ENCODE results near the gene BCAS3.

Gene BCAS3

GRCh38 chr17:60676758-60677307 lies 818 bp upstream of the BCAS3 start:
- DNase-seq: no peak

DNA sequence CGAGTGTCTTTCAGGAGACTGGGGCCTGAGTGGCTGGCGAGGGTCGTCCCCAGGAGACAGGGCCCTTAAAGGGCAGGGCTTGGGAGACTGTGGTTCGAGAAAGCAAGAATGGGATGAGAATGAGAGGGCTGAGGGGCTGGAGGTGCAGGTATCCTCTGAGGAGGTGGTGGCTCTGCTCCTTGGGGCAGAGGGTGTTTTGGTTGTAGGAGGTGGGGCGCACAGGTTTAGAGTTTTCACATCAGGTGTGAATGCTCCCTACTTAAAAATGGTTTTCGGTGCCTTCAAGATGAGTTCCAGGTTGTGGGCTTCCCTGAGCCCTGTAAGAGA lies 430 bp downstream of the BCAS3 start:
- DNase-seq: no peak

DNA sequence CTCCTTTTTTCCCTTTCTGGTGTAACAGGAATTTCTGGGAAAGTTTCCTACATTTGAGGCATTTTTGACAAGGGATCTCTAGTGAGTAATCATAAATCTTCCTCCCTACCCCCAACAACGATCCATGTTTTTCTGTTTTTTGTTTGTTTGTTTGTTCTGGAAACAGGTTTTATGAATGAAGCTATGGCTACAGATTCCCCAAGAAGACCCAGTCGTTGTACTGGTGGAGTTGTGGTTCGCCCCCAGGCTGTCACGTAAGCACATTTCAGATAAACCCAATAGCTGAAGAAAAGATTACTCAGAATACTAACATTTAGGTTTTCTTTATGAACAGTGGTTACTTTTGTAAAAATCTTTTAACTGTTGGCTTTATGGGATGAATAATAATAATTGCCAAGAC lies 1.6 kb downstream of the BCAS3 start:
- DNase-seq: no peak

GRCh38 chr17:60680754-60681153 lies 3.1 kb downstream of the BCAS3 start:
- DNase-seq: no peak

- no peak for DNase-seq
Observed at GRCh38 chr17:60685437-60685836, 7.8 kb downstream of the BCAS3 start.

GRCh38 chr17:60695960-60696359 lies 18.3 kb downstream of the BCAS3 start:
- DNase-seq: no peak

DNA sequence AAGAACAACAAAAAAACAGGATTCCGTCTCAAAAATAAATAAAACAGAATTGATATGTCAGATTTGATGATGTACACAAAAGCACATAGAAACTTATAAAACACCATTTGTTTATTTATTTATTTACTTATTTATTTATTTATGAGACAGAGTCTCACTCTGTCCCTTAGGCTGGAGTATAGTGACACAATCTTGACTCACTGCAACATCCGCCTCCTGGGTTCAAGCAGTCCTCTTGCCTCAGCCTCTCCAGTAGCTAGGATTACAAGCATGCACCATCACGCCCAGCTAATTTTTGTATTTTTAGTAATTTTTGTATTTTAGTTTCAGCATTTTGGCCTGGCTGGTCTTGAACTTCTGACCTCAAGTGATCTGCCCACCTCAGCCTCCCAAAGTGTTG lies 21.4 kb downstream of the BCAS3 start:
- DNase-seq: no peak

- no peak for DNase-seq
Observed at GRCh38 chr17:60704170-60704569, 26.5 kb downstream of the BCAS3 start.

GRCh38 chr17:60712675-60713074 lies 35.0 kb downstream of the BCAS3 start:
- no peak for DNase-seq

- no peak for DNase-seq
Observed at GRCh38 chr17:60713608-60714007, 36.0 kb downstream of the BCAS3 start.

DNA sequence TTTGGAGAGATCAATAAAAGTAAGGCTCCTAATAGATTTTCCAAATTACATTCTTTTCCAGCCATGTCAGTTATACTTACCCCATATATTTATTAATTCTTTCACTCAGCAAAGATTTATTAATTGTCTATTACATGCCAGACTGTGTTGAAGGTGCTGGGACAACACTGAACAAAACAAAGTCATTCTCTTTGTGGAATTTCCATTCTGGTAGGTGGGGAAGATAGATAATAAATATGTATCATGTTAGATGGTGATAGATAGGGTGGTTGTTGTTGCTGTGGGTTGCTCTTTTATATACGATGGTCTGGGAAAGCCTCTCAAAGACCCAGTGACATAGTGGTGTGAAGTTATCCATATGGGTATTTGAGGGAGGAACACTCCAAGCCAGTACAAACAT lies 39.1 kb downstream of the BCAS3 start:
- no peak for DNase-seq

DNA sequence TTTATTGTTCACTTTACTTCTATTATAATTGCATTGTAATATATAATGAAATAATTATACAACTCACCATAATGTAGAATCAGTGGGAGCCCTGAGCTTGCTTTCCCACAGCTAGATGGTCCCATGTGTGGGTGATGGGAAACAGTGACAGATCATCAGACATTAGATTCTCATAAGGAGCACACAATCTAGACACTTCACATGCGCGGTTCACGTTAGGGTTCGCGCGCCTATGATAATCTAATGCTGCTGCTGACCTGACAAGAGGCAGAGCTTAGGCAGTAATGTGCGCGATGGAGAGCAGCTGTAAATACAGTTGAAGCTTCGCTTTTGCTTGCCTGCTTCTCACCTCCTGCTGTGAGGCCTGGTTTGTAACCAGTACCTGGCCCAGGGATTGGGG lies 40.2 kb downstream of the BCAS3 start:
- DNase-seq: no peak

DNA sequence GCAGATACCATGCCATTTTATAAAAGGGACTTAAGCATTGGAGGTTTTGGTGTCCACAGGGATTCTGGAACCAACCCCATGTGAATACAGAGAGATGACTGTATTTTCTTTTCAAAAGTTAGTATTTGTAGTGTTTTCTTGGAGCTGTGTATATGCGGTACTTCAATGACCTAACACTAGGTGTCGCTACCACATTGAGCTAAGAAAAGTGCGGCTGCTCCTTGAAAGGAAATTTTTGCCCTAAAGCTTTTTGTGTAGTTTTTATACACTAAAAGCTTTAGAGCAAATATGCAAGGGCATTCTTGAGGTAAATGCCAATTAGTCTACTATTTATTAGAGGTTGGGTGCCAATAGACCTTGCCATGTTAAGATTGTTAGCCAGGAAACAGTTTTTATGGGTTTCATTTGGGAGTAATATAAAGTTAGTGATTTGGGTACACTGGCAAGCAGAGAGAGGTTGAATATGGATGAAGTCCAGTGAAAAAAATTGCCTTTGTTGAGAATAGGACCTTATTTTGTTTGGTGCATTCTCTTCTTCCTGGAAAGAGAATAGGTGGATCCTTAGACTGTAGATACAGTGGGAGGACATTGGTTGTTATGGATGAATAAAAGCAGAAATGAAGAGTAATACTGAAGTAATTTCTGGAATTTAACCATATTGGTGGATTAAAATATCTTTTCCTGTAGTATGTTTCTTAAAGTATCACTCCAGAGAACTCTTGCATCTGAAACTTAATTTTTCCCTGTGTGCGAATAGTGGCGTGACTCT lies 43.3 kb downstream of the BCAS3 start:
- peak; percentile 25 for DNase-seq

GRCh38 chr17:60724647-60725046 lies 47.0 kb downstream of the BCAS3 start:
- no peak for DNase-seq

- no peak for DNase-seq
Observed at GRCh38 chr17:60729854-60730253, 52.2 kb downstream of the BCAS3 start.

DNA sequence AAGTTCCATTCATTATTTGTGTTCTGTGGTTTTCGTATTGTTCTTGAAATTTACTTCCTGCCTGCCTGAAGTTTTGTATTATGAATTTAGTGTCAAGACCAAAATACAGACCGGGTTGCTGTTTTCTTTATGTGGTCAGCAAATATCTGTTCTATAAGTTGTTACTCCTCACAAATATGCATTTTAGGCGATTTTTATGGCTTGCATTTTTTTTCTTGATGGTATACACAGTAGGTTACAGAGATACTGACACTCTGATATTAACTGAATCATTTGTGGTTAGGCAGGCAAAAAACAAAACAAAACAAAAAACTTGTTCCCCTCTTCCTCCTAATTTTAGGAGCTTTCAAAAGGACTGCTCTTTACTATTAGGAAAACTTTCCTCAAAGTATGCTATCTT lies 52.6 kb downstream of the BCAS3 start:
- DNase-seq: no peak

GRCh38 chr17:60738287-60738686 lies 60.6 kb downstream of the BCAS3 start:
- no peak for DNase-seq

DNA sequence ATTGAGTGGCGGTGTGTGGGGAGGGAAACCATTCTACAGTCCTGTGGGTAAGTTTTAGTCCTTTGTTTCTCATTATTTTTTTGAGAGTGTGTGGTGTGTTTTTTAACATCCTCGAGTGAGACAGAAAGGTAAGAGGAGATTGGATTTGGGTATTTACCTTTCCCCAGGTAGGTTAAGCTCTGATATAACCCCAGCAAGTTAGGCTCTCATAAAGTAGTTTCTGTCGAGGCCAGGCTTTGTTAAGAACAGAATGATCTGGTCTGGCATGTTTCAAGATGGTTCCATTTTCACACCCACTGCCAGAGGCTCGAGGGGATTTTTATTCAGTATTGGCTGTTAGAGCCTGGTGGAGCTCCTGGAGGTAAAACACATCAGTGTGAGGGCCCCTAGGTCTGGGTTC lies 62.9 kb downstream of the BCAS3 start:
- DNase-seq: no peak

GRCh38 chr17:60741031-60741430 lies 63.4 kb downstream of the BCAS3 start:
- DNase-seq: no peak

GRCh38 chr17:60743282-60743681 lies 65.6 kb downstream of the BCAS3 start:
- no peak for DNase-seq

DNA sequence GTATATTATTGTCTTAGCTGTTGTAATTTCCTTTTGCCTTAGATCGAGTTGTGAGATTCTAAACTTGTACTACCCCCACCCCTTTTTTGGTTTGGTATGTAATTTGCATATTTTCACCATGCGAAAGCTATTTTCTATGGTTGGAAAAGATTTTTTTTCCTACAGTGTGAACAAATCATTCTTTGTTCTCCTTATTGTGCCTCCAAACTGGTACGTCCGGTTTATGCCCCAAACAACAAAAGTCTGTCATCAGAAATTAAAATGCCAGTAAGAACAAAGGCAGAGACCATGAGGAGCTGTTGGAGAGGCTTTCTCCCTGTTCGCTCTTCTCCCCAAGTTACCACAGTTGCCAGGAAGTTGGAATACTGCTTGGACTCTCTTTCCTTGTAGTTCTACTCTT lies 66.1 kb downstream of the BCAS3 start:
- no peak for DNase-seq

GRCh38 chr17:60744355-60744966 lies 66.8 kb downstream of the BCAS3 start:
- DNase-seq: no peak

DNA sequence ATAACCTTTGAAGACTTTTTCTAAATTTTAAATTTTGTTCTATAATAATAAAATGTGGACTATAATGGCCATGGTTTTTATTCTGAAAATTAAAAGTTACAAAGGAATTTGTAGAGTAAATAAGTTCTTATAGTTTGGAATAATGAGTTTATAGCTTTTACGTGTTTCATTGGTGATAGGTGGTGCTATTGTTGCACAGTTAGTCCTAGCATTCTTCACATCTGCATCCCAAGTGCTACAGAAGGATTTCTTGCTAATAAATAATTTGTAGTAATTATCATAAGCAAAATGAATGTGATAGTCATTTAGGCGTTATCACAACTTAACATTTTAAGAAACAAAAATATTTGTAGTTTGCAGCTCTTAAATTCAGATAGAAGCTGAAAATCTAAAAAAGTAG lies 67.9 kb downstream of the BCAS3 start:
- no peak for DNase-seq

DNA sequence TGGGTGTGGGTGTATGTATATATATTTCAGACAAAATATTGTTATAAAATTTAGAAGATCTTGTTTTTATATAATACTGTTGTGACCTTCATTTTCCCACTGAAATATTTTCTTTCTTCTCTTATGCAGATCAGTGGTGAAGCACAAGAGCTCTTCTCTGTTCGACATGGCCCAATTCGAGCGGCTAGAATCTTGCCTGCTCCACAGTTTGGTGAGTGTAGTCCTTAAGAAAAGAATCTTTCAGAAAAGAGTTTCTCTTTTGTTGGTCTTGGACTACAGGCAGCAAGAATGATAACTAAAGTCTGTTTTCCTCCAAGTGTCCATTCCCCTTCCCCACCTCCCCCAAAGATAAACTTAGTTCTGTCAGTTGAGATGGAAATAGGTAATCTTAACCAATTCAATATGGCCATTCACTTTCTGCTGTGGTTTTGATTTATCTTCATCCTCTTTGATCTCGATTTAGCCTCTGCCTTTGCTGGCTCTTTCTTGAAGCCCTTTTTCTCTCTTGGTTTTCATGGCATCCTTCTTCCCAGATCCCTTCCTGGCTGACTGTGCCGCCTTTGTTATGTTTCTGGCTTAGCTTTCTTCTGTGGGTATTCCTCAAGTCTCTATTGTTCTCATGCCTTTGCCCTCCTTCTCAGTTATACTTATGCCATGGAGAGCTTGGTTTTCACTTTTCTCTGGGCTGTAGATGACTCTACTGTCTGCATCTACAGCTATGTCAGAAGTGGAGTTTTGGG lies 69.6 kb downstream of the BCAS3 start:
- DNase-seq: no peak

Measured in NCI-H1436 treated with DMSO at 0.1 percent for 48 hours (cell line).